NCI-H1092 (cell line): Measurements from ENCODE around the gene POLR1A.
A peak's percentile ranks its signal among the peaks of the same experiment; 100 is the strongest.

Source experiments
- DNase-seq: peaks from one replicate; lab custom pipeline; 2025; lab: John Stamatoyannopoulos, UW

The POLR1A gene

DNA sequence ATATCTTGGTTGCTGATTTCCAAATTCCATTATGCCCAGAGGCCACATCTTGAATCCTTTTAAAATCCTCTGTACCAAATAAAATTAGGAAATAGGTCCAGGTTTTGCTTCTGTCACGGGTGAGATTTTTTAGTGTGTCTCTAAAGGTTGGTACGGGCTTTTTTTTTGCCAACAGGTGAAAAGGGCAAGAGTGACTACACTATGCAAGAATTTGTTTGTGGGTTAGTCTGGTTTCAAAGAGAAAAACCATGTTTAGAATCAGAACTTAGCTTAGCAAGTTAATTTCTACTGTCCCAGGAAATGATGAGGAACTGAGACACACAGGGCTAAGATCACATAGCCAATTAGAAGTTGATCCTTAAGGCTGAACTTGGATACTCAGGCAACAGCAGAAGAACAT, 41.7 kb downstream of the POLR1A start:
- no peak for DNase-seq

- DNase-seq, result no peak
These were observed 43.6 kb downstream of the POLR1A start for GRCh38 chr2:86062043-86062442.

DNA sequence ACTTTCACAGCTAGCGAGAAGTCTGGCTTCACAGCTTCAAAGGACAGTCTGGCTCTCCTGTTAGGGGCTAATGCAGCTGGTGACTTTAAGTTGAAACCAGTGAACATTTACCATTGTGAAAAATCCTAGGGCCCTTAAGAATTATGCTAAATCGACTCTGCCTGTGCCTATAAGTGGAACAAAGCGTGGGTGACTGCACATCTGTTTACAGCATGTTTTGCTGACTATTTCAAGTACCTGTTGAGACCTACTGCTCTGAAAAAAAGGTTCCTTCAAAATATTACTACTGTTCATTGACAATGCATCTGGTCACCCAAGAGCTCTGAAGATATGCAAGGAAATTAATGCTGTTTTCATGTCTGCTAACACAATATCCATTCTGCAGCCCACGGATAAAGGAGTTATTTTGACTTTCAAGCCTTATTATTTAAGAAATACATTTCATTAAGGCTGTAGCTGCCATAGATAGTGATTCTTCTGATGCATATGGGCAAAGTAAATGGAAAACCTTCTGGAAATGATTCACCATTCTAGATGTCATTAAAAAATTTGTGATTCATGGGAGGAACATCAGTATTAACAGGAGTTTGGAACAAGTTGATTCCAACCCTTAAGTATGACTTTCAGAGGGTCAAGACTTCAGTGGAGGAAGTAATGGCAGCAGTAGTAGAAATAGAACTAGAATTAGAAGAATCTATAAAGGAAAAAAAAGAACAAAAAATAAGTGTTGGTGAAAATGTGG, 48.9 kb downstream of the POLR1A start:
- DNase-seq, result no peak

DNA sequence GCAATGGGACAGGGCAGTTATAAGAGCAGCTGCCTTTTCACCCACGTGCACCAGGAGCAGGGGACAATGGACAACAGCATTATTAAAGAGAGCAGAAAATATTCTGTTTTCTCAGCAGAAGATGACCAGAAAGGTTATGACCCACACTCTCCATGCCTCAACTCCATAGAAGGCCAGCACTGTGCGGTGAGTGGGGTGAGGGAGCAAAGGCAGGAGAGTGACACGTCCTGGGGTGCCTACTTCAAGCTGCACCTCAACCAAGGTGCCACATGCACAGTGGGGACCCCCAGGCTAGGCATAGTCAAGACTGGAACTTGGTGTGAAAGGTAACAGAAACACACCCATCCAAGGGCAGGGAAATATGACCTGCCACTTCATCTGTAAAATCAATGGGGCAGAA, 50.4 kb downstream of the POLR1A start:
- DNase-seq, result no peak

- DNase-seq, result no peak
These were observed 51.1 kb downstream of the POLR1A start for GRCh38 chr2:86054535-86055082.

- no peak for DNase-seq
These were observed 52.5 kb downstream of the POLR1A start for GRCh38 chr2:86053166-86053565.

GRCh38 chr2:86052676-86053075, 53.0 kb downstream of the POLR1A start:
- no peak for DNase-seq

- no peak for DNase-seq
These were observed 53.4 kb downstream of the POLR1A start for GRCh38 chr2:86052265-86052664.

GRCh38 chr2:86050301-86050700, 55.4 kb downstream of the POLR1A start:
- no peak for DNase-seq

- no peak for DNase-seq
These were observed 56.2 kb downstream of the POLR1A start for GRCh38 chr2:86049529-86049928.

GRCh38 chr2:86048888-86049287, 56.8 kb downstream of the POLR1A start:
- peak; percentile 29 for DNase-seq

GRCh38 chr2:86048383-86048701, 57.3 kb downstream of the POLR1A start:
- no peak for DNase-seq

- DNase-seq, result no peak
These were observed 57.9 kb downstream of the POLR1A start for GRCh38 chr2:86047575-86048382.

DNA sequence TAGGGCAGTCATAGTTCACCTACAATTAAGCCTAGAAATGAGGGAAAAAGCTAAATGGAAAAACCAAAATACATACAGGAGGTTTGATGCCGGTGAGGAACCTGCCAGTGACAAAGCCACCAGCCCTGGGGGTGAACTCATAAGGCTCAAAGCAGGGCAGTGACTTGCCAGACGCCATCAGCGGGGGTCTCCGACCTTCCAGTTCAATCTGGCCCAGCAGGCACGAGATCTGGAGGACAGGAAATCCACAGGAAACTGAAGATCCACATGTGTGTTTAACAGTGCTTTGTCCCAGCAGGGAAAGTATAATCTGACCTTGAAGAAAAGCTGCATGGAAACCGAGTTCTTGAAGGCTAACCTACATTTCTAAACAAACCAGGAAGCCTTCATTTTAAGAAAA, 60.1 kb downstream of the POLR1A start:
- no peak for DNase-seq

- no peak for DNase-seq
These were observed 61.1 kb downstream of the POLR1A start for GRCh38 chr2:86044614-86045013.

DNA sequence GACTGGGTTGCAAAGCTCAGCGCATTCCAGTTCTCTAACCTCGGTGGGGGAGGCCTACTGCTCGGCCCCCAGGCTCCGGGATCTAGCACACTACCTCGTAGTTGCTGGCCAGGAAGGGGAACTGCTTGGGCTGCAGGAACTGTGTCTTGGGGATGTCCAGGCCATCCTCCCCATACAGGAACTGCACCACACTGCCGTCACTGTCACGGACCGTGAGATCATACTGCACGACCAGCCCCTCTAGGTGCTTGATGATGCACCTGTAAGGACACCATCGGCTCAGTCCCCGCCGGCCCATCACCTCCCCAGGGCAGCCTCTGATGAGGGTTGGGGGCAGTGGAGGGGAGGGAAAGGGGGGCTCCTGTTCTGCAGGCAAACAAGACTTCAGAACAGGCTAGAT, 61.6 kb downstream of the POLR1A start:
- DNase-seq, result no peak

DNA sequence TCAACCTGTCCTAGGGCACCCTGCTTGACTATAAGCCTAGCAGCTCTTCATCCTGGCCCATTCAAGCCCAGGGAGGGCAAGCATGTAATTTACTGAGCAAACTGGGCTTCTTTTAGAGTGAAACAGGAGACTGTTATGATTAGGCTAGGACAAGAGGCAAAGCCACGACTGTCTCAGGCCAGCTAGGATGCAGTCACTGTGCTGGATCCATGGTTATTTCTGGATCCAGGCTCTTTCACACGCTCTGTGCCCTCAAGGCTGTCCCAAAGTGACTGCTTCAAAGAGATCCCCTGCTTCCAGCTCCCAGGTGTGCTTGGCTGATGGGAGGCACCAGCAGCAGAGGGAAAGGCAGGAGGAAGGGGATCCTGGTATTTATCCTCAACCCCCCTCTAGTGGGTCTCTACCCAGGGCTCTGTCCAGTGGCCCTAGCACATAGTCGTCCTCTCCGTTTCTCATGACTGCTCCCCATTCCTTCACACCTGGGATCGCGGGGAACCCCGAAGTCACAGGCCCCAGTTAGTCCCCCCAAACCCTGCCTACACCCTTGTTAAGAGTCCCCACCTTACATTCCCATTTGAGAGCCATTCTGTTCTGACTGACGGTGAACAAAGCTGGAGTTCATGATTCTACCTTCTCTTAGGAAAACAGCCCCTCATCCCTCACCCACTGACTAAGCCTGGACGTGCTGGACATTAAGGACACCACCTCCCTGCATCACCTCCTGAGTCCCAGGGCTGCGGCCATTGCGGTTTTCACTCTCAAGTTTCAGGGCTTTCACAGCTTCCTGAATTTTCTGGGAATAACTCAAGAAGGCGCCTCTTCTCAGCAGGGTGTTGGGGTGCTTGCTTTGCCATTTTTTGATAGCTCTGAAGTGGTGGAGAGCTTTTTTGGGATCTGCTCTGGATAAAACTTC, 63.2 kb downstream of the POLR1A start:
- no peak for DNase-seq

- DNase-seq, result no peak
These were observed 65.6 kb downstream of the POLR1A start for GRCh38 chr2:86039963-86040655.

GRCh38 chr2:86039178-86039962, 66.3 kb downstream of the POLR1A start:
- no peak for DNase-seq

- no peak for DNase-seq
These were observed 67.2 kb downstream of the POLR1A start for GRCh38 chr2:86038291-86039081.
